Mononuclear cell (primary cell): ENCODE results near the gene CCNL1. TPM values are rescaled to one million over a fixed set of nuclear protein-coding genes. Genes with fewer than 3 reads are reported as not detected.

Experiments
- H3K27me3 ChIP-seq: 2 replicates; pipeline ENCODE4 v1.6.0; 2011; ENCODE audit warnings: low read length, control low read depth; ENCODE audit not compliant: insufficient read depth
- H3K4me1 ChIP-seq: 2 replicates; pipeline ENCODE4 v1.5.1; 2011; ENCODE audit warnings: mild to moderate bottlenecking, low read length, control low read depth; ENCODE audit not compliant: insufficient read depth
- H3K4me3 ChIP-seq: 2 replicates; pipeline ENCODE4 v1.5.1; 2011; ENCODE audit warnings: mild to moderate bottlenecking, low read length, moderate library complexity
- H3K9me3 ChIP-seq: 2 replicates; pipeline ENCODE4 v1.5.1; 2011; ENCODE audit warnings: low read depth, mild to moderate bottlenecking, control low read depth, low read length
- total RNA-seq: library from RNA; depleted of rRNA; stranded (reverse); fragments of >200 nt; gene quantifications from one replicate; pipeline ENCODE4 v1.2.3, GENCODE V29; 2012

CCNL1 gene
- total RNA-seq, 1 donor: 1,619 TPM

- Histone ChIP-seq H3K9me3 (no peaks in the 10 kb centered on the region), H3K4me3 (no peak overlapping the region), H3K27me3 (no peaks in the 10 kb centered on the region), H3K4me1 (peaks cover 4% of the 10 kb centered on the region)
Observed at GRCh38 chr3:157101486-157101885, 58.5 kb downstream of the CCNL1 start.

- Histone ChIP-seq H3K4me1 (peaks cover 4% of the 10 kb centered on the region), H3K27me3 (no peaks in the 10 kb centered on the region), H3K9me3 (no peaks in the 10 kb centered on the region), H3K4me3 (no peak overlapping the region)
Observed at GRCh38 chr3:157100608-157101396, 59.1 kb downstream of the CCNL1 start.

- no peak overlapping the region for H3K4me3 ChIP-seq
- H3K4me1 ChIP-seq: peaks cover 4% of the 10 kb centered on the region
- no peaks in the 10 kb centered on the region for H3K9me3 ChIP-seq
- H3K27me3 ChIP-seq: no peaks in the 10 kb centered on the region
Observed at GRCh38 chr3:157100096-157100477, 59.9 kb downstream of the CCNL1 start.

GRCh38 chr3:157099326-157100095 is 60.4 kb downstream of the CCNL1 start:
- H3K4me1 ChIP-seq: peaks cover 4% of the 10 kb centered on the region
- H3K9me3 ChIP-seq: no peaks in the 10 kb centered on the region
- H3K27me3 ChIP-seq: peaks cover under 1% of the 10 kb centered on the region
- H3K4me3 ChIP-seq: no peak overlapping the region

- peaks cover 2% of the 10 kb centered on the region for H3K27me3 ChIP-seq
- H3K9me3 ChIP-seq: no peaks in the 10 kb centered on the region
- no peak overlapping the region for H3K4me3 ChIP-seq
- H3K4me1 ChIP-seq: peaks cover 4% of the 10 kb centered on the region
Observed at GRCh38 chr3:157098823-157099185, 61.1 kb downstream of the CCNL1 start.

- no peak overlapping the region for H3K4me3 ChIP-seq
- peaks cover 2% of the 10 kb centered on the region for H3K27me3 ChIP-seq
- H3K4me1 ChIP-seq: peaks cover 4% of the 10 kb centered on the region
- H3K9me3 ChIP-seq: no peaks in the 10 kb centered on the region
Observed at GRCh38 chr3:157098121-157098822, 61.7 kb downstream of the CCNL1 start.
